K562 (cell line): ENCODE data around the gene DERL3. TPM values are rescaled to one million over a fixed set of nuclear protein-coding genes. Genes with fewer than 3 reads are reported as not detected.

Source experiments
- ARID2 ChIP-seq: fragments of 450-650 bp; IDR thresholded peaks from 2 replicates; pipeline ENCODE4 v1.6.1; 2017; ENCODE audit warnings: antibody characterized with exemption, mild to moderate bottlenecking
- CREM ChIP-seq: IDR thresholded peaks from 2 replicates; pipeline ENCODE4 v1.6.1; 2014; ENCODE audit warnings: antibody characterized with exemption, low read depth
- IFI16 ChIP-seq: fragments of 250-450 bp; sonication (Bioruptor Pico); IDR thresholded peaks from 2 replicates; pipeline ENCODE4 v2.1.2; 2022; ENCODE audit warnings: mild to moderate bottlenecking, inconsistent platforms
- JUND ChIP-seq, 2 experiments: IDR thresholded peaks; 2 replicates in 1 of 2; 3 replicates in 1 of 2; pipeline ENCODE4 v1.6.1; 2011; ENCODE audit warnings: borderline replicate concordance in 2 of 2, low read depth in 2 of 2, low read length in 2 of 2, improper control_type of control experiment in 1 of 2, missing biosample characterization in 1 of 2, missing genetic modification characterization in 1 of 2, missing genetic modification reagents in 1 of 2
- KLF13 ChIP-seq: fragments of 450-650 bp; IDR thresholded peaks from 2 replicates; pipeline ENCODE4 v1.6.1; 2016; ENCODE audit warnings: missing genetic modification characterization, low read depth, mild to moderate bottlenecking, missing compliant biosample characterization, moderate library complexity, borderline replicate concordance
- MITF ChIP-seq: IDR thresholded peaks from 2 replicates; pipeline ENCODE4 v1.6.1; 2014; ENCODE audit warnings: antibody characterized with exemption
- NFRKB ChIP-seq: fragments of 450-650 bp; IDR thresholded peaks from 2 replicates; pipeline ENCODE4 v1.6.1; 2016; ENCODE audit warnings: low read depth
- POLR2H ChIP-seq: IDR thresholded peaks from 2 replicates; pipeline ENCODE4 v1.6.1; 2016; ENCODE audit warnings: missing genetic modification characterization, low read depth, mild to moderate bottlenecking, control low read depth, missing compliant biosample characterization, moderate library complexity
- POLR3G ChIP-seq: IDR thresholded peaks from 2 replicates; pipeline ENCODE4 v1.6.1; 2011; ENCODE audit not compliant: insufficient read length, insufficient replicate concordance; ENCODE audit errors: extremely low read depth
- RBM22 ChIP-seq: fragments of 200-400 bp; formaldehyde crosslinking; IDR thresholded peaks from 2 replicates; pipeline ENCODE4 v1.6.1; 2018; ENCODE audit warnings: low read length, low read depth; ENCODE audit not compliant: poor library complexity, severe bottlenecking
- RFX1 ChIP-seq: fragments of 450-650 bp; IDR thresholded peaks from 2 replicates; pipeline ENCODE4 v1.6.1; 2016; ENCODE audit warnings: mild to moderate bottlenecking, moderate library complexity
- SMARCE1 ChIP-seq: fragments of 450-650 bp; IDR thresholded peaks from 2 replicates; pipeline ENCODE4 v1.7.1; 2016; ENCODE audit warnings: mild to moderate bottlenecking
- TAF1 ChIP-seq: IDR thresholded peaks from 2 replicates; pipeline ENCODE4 v1.6.1; 2011; ENCODE audit warnings: mild to moderate bottlenecking, low read length, moderate library complexity; ENCODE audit not compliant: insufficient read depth, control insufficient read depth, severe bottlenecking; ENCODE audit errors: extremely low read depth
- TSC22D4 ChIP-seq: fragments of 450-650 bp; IDR thresholded peaks from 2 replicates; pipeline ENCODE4 v1.6.1; 2016; ENCODE audit warnings: missing genetic modification characterization, missing biosample characterization, control low read depth
- ZNF318 ChIP-seq, 2 experiments: fragments of 450-650 bp; IDR thresholded peaks; 2 replicates each; pipeline ENCODE4 v1.6.1; 2016; ENCODE audit warnings: mild to moderate bottlenecking in 2 of 2, borderline replicate concordance in 1 of 2, low read depth in 1 of 2, moderate library complexity in 1 of 2
- ZNF436 ChIP-seq: fragments of 250-450, 450-650 bp; sonication (Bioruptor Pico); formaldehyde crosslinking; IDR thresholded peaks from 2 replicates; pipeline ENCODE4 v1.7.0; 2020; ENCODE audit warnings: mild to moderate bottlenecking
- ZNF584 ChIP-seq: fragments of 200-800 bp; sonication (Bioruptor generic); IDR thresholded peaks from 2 replicates; pipeline ENCODE4 v1.6.1; 2016; ENCODE audit warnings: low read depth, mild to moderate bottlenecking, missing genetic modification characterization, missing compliant biosample characterization
- ZSCAN29 ChIP-seq: fragments of 450-650 bp; IDR thresholded peaks from 2 replicates; pipeline ENCODE4 v1.6.1; 2017
- polyA plus RNA-seq, 8 experiments: library from polyadenylated mRNA; depleted of rRNA in 4 of 8; stranded (reverse) in 5 of 8; unstranded in 3 of 8; fragments of >200 nt; fragmentation: Nextera tagmentation in 2 of 8; fragmentation: Illumina TruSeq in 1 of 8; extraction: Ambion mirVana in 2 of 8; extraction: Trizol in 1 of 8; gene quantifications; 2 replicates each; pipeline versions ENCODE4 v1.2.1 to v1.2.3, GENCODE V29; 2011 to 2014; ENCODE audit warnings: inconsistent platforms in 1 of 8, missing spikeins in 1 of 8
- total RNA-seq, 7 experiments: library from RNA; depleted of rRNA in 6 of 7; stranded (reverse); fragments of >200 nt in 6 of 7; fragmentation: Illumina TruSeq in 2 of 7; extraction: Trizol in 2 of 7; gene quantifications; 2 replicates each; pipeline versions ENCODE4 v1.2.1 to v1.2.3, GENCODE V29; 2011 to 2021; ENCODE audit warnings: low replicate concordance in 1 of 7

DERL3 gene
- total and polyA plus RNA-seq, 9 of the 15 experiments (the other 6 are each of a cell fraction or from before 2014, with no cell fraction given), result 1.3 to 12.4 (median 4.8) TPM

GRCh38 chr22:23786752-23787599 is 51.8 kb downstream of the DERL3 start, which contains the start of gene SMARCB1 (continued):
- TF ChIP-seq ZNF318 (IDR thresholded peaks at IDR 0.05; ENCODE audit: borderline replicate concordance in 1 of 2, low read depth in 1 of 2) (no peak), POLR3G (no peak), ZNF436 (CRISPR knock-in tag) (no peak), ARID2 (no peak), IFI16 (CRISPR knock-in tag) (no peak), ZNF584 (no peak), ZSCAN29 (no peak), NFRKB (no peak), JUND (IDR thresholded peaks at IDR 0.05; ENCODE audit: borderline replicate concordance, low read depth, low read length) (no peak), JUND (tag; IDR thresholded peaks at IDR 0.05; ENCODE audit: borderline replicate concordance, low read depth, low read length) (no peak), RBM22 (no peak), POLR2H (tag) (peak; percentile 66; the same call in 1 of the 2 replicates), CREM (no peak; the same call in 1 of the 2 replicates), RFX1 (no peak), KLF13 (tag) (peak; percentile 52; the same call in 1 of the 2 replicates), TSC22D4 (no peak), TAF1 (peak; percentile 70), SMARCE1 (no peak; the same call in 1 of the 2 replicates), MITF (no peak)
